ENCODE measurements around the gene ZBTB16.

The ZBTB16 gene

DNA sequence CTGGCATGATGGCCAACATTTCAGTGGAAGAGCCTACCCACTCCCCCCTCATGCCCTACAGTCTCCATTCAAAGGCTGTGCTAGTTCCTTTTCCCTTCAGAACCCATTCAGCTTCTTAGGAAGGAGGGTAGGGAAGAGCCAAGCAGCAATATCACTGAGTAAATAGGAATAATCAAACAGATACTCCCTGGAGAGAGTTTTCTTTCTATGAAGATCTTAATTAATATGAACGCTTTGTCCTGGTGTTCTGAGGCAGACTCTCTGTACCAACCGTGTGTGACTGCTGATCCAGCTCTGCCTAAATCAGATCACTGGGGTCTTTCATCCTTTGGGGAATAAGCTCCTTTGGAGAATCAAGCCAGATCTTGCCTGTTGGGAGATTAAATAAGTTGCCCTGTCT is 161.5 kb downstream of the ZBTB16 start:
- Histone ChIP-seq H2AFZ (ENCODE audit: low read length) (no peak overlapping the region), H3K9me3 (replicated peaks; ENCODE audit: insufficient read depth, low read length) (no peaks in the 10 kb centered on the region), H3K9ac (ENCODE audit: low read length) (no peak overlapping the region), H4K20me1 (ENCODE audit: insufficient read depth, low read length) (no peaks in the 10 kb centered on the region), H3K27ac (ENCODE audit: low read length) (no peak overlapping the region), H3K4me3 (ENCODE audit: low read length) (no peak overlapping the region), H3K4me2 (ENCODE audit: low read depth, low read length) (no peak overlapping the region), H3K79me2 (ENCODE audit: low read length) (no peaks in the 10 kb centered on the region), H3K9me2 (replicated peaks; ENCODE audit: insufficient read depth, low read length) (no peaks in the 10 kb centered on the region), H3K36me3 (replicated peaks; ENCODE audit: insufficient read depth, low read length) (no peaks in the 10 kb centered on the region), H3F3A (ENCODE audit: insufficient read depth, low read length) (no peaks in the 10 kb centered on the region), H3K4me1 (ENCODE audit: low read length) (no peaks in the 10 kb centered on the region), H3K27me3 (replicated peaks; ENCODE audit: insufficient read depth, low read length) (no peaks in the 10 kb centered on the region)
- TF ChIP-seq EZH2phosphoT487 (IDR thresholded peaks at IDR 0.05; ENCODE audit: low read length) (no peak), EZH2 (optimal IDR thresholded peaks at IDR 0.05; ENCODE audit: low read depth, low read length) (no peak)
- TF ChIP-seq, protein P1, sequence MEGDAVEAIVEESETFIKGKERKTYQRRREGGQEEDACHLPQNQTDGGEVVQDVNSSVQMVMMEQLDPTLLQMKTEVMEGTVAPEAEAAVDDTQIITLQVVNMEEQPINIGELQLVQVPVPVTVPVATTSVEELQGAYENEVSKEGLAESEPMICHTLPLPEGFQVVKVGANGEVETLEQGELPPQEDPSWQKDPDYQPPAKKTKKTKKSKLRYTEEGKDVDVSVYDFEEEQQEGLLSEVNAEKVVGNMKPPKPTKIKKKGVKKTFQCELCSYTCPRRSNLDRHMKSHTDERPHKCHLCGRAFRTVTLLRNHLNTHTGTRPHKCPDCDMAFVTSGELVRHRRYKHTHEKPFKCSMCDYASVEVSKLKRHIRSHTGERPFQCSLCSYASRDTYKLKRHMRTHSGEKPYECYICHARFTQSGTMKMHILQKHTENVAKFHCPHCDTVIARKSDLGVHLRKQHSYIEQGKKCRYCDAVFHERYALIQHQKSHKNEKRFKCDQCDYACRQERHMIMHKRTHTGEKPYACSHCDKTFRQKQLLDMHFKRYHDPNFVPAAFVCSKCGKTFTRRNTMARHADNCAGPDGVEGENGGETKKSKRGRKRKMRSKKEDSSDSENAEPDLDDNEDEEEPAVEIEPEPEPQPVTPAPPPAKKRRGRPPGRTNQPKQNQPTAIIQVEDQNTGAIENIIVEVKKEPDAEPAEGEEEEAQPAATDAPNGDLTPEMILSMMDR (IDR thresholded peaks at IDR 0.05; ENCODE audit: low read length), result no peak
- no peak for DNase-seq

DNA sequence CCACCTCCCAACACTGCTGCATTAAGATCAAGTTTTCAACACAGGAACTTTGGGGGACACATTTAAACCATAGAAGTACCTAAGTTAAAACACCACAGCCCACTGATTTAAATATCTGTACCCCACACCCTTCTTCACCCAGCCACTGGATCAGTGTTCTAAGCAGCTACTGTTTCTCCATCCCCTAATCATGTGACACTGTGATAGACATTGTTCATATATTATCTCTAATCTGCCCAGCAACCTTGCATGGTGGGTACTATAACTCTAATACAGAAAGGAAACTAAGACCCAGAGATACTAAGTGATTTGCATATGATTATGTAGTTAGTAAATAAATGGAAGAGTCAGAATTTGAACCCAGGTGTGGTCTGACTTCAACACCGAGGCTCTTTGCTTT is 166.2 kb downstream of the ZBTB16 start:
- no peak overlapping the region for H3K9ac ChIP-seq (ENCODE audit: low read length)
- no peaks in the 10 kb centered on the region for H3K36me3 ChIP-seq (replicated peaks; ENCODE audit: insufficient read depth, low read length)
- H3K9me2 ChIP-seq (replicated peaks; ENCODE audit: insufficient read depth, low read length), result no peaks in the 10 kb centered on the region
- no peak overlapping the region for H3K27ac ChIP-seq (ENCODE audit: low read length)
- no peak overlapping the region for H3K4me2 ChIP-seq (ENCODE audit: low read depth, low read length)
- DNase-seq, result no peak
- H3F3A ChIP-seq (ENCODE audit: insufficient read depth, low read length), result no peaks in the 10 kb centered on the region
- H3K4me1 ChIP-seq (ENCODE audit: low read length), result no peaks in the 10 kb centered on the region
- no peak overlapping the region for H3K4me3 ChIP-seq (ENCODE audit: low read length)
- H3K79me2 ChIP-seq (ENCODE audit: low read length), result no peaks in the 10 kb centered on the region
- H2AFZ ChIP-seq (ENCODE audit: low read length), result no peak overlapping the region
- no peaks in the 10 kb centered on the region for H3K9me3 ChIP-seq (replicated peaks; ENCODE audit: insufficient read depth, low read length)
- TF ChIP-seq EZH2phosphoT487 (IDR thresholded peaks at IDR 0.05; ENCODE audit: low read length) (no peak), EZH2 (optimal IDR thresholded peaks at IDR 0.05; ENCODE audit: low read depth, low read length) (no peak)
- TF ChIP-seq, protein P1 (IDR thresholded peaks at IDR 0.05; ENCODE audit: low read length), result no peak
- H4K20me1 ChIP-seq (ENCODE audit: insufficient read depth, low read length), result no peaks in the 10 kb centered on the region
- H3K27me3 ChIP-seq (replicated peaks; ENCODE audit: insufficient read depth, low read length), result no peaks in the 10 kb centered on the region

DNA sequence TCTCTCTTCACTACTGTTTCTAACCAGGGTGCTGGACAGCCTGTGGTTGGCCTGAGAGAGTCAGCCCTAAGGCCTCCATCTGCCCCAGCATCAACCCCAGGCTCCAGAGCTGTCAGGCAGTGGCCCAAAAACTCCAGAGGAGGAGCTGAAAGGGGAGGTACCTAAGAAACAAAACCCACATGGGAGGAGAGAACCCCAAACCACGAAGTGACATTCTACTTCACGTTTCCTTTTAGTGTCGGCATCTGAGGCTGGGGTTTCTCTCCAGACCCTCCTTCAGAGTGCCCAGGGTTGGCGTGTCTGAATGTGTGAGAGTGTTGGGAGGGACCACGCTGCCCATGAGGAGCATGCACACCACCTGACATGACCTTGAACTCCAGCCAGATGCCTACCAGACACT is 166.8 kb downstream of the ZBTB16 start:
- no peaks in the 10 kb centered on the region for H3K36me3 ChIP-seq (replicated peaks; ENCODE audit: insufficient read depth, low read length)
- H3K4me1 ChIP-seq (ENCODE audit: low read length), result no peaks in the 10 kb centered on the region
- H3K9ac ChIP-seq (ENCODE audit: low read length), result no peak overlapping the region
- H3K4me3 ChIP-seq (ENCODE audit: low read length), result no peak overlapping the region
- H3K9me2 ChIP-seq (replicated peaks; ENCODE audit: insufficient read depth, low read length), result no peaks in the 10 kb centered on the region
- H3K79me2 ChIP-seq (ENCODE audit: low read length), result no peaks in the 10 kb centered on the region
- H3K27ac ChIP-seq (ENCODE audit: low read length), result no peak overlapping the region
- TF ChIP-seq EZH2 (optimal IDR thresholded peaks at IDR 0.05; ENCODE audit: low read depth, low read length), result no peak
- TF ChIP-seq EZH2phosphoT487 (IDR thresholded peaks at IDR 0.05; ENCODE audit: low read length), result no peak
- TF ChIP-seq, protein P1 (IDR thresholded peaks at IDR 0.05; ENCODE audit: low read length), result no peak
- no peak for DNase-seq
- H3F3A ChIP-seq (ENCODE audit: insufficient read depth, low read length), result no peaks in the 10 kb centered on the region
- H3K4me2 ChIP-seq (ENCODE audit: low read depth, low read length), result no peak overlapping the region
- H3K27me3 ChIP-seq (replicated peaks; ENCODE audit: insufficient read depth, low read length), result no peaks in the 10 kb centered on the region
- no peaks in the 10 kb centered on the region for H4K20me1 ChIP-seq (ENCODE audit: insufficient read depth, low read length)
- no peaks in the 10 kb centered on the region for H3K9me3 ChIP-seq (replicated peaks; ENCODE audit: insufficient read depth, low read length)
- H2AFZ ChIP-seq (ENCODE audit: low read length), result no peak overlapping the region

Measured in MM.1S (cell line).